Measurements from ENCODE around the gene KIF18B. TPM values are rescaled to one million over a fixed set of nuclear protein-coding genes. Genes with fewer than 3 reads are reported as not detected.
A peak's percentile ranks its signal among the peaks of the same experiment; 100 is the strongest.

The KIF18B gene
- total RNA-seq, 1 donor: 0.72 TPM

DNA sequence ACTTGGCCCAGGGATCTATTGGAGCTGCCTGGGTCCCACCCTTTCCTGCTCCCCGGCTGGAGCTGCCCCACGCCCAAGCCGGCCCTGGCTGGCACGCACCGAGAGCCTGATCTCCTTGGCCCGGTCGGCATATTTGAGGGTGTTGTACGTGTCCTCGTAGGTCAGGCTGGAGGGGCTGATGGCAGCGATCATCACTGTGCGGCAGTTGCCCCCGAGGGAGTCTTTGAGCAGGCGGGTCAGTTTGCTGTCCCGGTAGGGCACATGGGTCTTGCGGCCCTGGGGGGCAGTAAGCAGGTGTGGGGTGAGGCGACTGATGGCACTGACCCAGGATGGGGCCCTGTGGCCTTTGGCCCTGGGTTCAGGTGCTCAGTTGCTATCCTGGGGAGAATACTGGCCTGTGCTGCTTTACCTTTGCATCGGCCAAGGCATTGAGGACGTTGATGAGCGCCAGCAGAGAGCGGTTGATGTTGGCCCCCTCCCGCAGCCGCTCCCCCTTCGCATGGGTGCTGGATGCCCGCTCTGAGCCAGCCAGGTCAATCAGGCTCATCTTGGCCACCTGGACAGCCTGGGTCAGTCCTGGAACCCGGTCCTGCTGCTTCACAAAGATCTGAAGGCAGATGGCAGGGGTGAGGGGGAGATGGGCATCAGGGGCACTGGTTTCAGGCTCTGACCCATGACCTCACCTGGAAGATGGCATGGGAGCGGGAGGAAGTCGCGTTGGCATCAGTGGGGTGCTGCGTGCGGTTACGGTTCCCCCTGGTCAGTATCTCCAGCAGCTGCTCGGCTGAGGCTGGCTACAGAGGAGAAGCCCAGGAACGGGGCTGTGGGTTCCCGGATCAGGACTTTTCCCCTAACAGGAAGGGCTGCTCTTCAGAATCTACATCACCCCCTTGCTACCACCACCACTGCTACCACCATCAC is 13.5 kb downstream of the KIF18B start:
- TF ChIP-seq, protein P1, sequence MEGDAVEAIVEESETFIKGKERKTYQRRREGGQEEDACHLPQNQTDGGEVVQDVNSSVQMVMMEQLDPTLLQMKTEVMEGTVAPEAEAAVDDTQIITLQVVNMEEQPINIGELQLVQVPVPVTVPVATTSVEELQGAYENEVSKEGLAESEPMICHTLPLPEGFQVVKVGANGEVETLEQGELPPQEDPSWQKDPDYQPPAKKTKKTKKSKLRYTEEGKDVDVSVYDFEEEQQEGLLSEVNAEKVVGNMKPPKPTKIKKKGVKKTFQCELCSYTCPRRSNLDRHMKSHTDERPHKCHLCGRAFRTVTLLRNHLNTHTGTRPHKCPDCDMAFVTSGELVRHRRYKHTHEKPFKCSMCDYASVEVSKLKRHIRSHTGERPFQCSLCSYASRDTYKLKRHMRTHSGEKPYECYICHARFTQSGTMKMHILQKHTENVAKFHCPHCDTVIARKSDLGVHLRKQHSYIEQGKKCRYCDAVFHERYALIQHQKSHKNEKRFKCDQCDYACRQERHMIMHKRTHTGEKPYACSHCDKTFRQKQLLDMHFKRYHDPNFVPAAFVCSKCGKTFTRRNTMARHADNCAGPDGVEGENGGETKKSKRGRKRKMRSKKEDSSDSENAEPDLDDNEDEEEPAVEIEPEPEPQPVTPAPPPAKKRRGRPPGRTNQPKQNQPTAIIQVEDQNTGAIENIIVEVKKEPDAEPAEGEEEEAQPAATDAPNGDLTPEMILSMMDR (IDR thresholded peaks at IDR 0.05; ENCODE audit: extremely low read depth, low read depth, low read length): no peak
- H3K27me3 ChIP-seq (ENCODE audit: insufficient read depth, low read length): no peaks in the 10 kb centered on the region
- DNase-seq (ENCODE audit: insufficient read length, low spot score, missing footprints): peak; percentile 67
- H2AFZ ChIP-seq (ENCODE audit: low read length): no peak overlapping the region
- H3K4me2 ChIP-seq (ENCODE audit: insufficient read depth, low read length): no peak overlapping the region
- no peaks in the 10 kb centered on the region for H3K9me3 ChIP-seq (ENCODE audit: low read depth, low read length)
- no peak overlapping the region for H3K27ac ChIP-seq (ENCODE audit: low read depth, low read length)
- peaks cover 38% of the 10 kb centered on the region for H3K36me3 ChIP-seq (ENCODE audit: insufficient read depth, low read length)
- no peaks in the 10 kb centered on the region for H4K20me1 ChIP-seq (ENCODE audit: insufficient read depth, low read length)
- no peak overlapping the region for H3K4me3 ChIP-seq (ENCODE audit: insufficient read depth, low read length)
- H3K4me1 ChIP-seq (ENCODE audit: insufficient read depth, low read length): no peaks in the 10 kb centered on the region
- H3K79me2 ChIP-seq (ENCODE audit: insufficient read depth, low read length): peaks cover 33% of the 10 kb centered on the region

DNA sequence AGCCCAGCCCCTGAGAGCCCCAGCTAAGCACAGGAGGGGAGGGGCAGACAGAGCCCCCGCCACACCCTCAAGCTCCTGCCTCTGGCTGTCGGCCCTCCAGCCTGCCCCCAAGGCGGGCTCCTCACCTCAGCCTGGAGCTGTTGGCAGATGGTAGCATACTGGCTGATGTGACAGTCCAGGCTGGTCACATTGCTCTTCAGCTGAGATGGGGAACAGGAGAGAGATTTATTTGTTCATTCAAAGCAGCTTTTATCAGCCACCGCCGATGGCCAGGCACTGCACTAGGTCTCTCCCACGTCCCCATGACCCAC is 14.8 kb downstream of the KIF18B start:
- no peak overlapping the region for H2AFZ ChIP-seq (ENCODE audit: low read length)
- H3K36me3 ChIP-seq (ENCODE audit: insufficient read depth, low read length): peaks cover 45% of the 10 kb centered on the region
- H3K4me2 ChIP-seq (ENCODE audit: insufficient read depth, low read length): no peak overlapping the region
- H3K79me2 ChIP-seq (ENCODE audit: insufficient read depth, low read length): peaks cover 20% of the 10 kb centered on the region
- no peak overlapping the region for H3K27ac ChIP-seq (ENCODE audit: low read depth, low read length)
- no peak overlapping the region for H3K4me3 ChIP-seq (ENCODE audit: insufficient read depth, low read length)
- no peaks in the 10 kb centered on the region for H4K20me1 ChIP-seq (ENCODE audit: insufficient read depth, low read length)
- H3K4me1 ChIP-seq (ENCODE audit: insufficient read depth, low read length): no peaks in the 10 kb centered on the region
- no peaks in the 10 kb centered on the region for H3K9me3 ChIP-seq (ENCODE audit: low read depth, low read length)
- no peaks in the 10 kb centered on the region for H3K27me3 ChIP-seq (ENCODE audit: insufficient read depth, low read length)
- no peak for DNase-seq (ENCODE audit: insufficient read length, low spot score, missing footprints)
- TF ChIP-seq, protein P1 (IDR thresholded peaks at IDR 0.05; ENCODE audit: extremely low read depth, low read depth, low read length): no peak

DNA sequence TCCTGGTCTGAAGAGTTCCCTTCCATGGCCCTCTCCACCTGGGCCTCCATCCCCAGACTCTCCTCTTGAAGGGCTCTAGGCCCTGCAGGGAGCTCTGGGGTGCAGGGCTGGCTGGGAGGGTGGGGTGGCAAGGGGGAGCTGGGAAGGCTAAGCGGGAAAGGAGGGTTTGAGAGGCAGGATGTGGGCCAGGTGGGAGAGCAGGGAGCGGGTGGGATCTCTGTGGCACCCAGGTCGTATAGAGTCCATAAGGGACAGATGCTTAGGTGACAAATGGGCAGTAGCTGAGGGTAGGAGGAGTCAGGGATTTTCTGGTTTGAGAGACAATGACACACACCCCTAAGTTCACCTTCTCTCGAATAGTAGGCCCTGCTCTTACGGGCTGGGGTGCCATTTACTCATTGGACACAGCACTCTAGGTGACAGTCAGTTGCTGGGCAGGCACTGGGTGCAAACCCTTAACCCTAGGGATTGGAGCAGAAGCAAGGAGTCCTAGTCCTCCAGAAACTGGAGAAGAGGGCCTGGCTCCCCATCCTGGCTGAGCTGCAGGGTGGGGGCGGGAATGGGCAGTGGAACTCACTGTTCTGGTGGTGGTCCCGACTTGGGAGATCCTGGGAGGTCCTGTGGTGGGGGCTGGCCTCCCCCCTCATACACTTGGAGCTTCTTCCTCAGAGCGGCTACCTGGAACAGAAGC is 15.3 kb downstream of the KIF18B start:
- H3K27ac ChIP-seq (ENCODE audit: low read depth, low read length): no peak overlapping the region
- DNase-seq (ENCODE audit: insufficient read length, low spot score, missing footprints): peak; percentile 62
- H3K4me3 ChIP-seq (ENCODE audit: insufficient read depth, low read length): no peak overlapping the region
- no peak overlapping the region for H3K4me2 ChIP-seq (ENCODE audit: insufficient read depth, low read length)
- H3K27me3 ChIP-seq (ENCODE audit: insufficient read depth, low read length): no peaks in the 10 kb centered on the region
- no peaks in the 10 kb centered on the region for H4K20me1 ChIP-seq (ENCODE audit: insufficient read depth, low read length)
- H3K79me2 ChIP-seq (ENCODE audit: insufficient read depth, low read length): peaks cover 16% of the 10 kb centered on the region
- TF ChIP-seq, protein P1 (IDR thresholded peaks at IDR 0.05; ENCODE audit: extremely low read depth, low read depth, low read length): no peak
- no peaks in the 10 kb centered on the region for H3K4me1 ChIP-seq (ENCODE audit: insufficient read depth, low read length)
- H3K9me3 ChIP-seq (ENCODE audit: low read depth, low read length): no peaks in the 10 kb centered on the region
- H2AFZ ChIP-seq (ENCODE audit: low read length): no peak overlapping the region
- peaks cover 49% of the 10 kb centered on the region for H3K36me3 ChIP-seq (ENCODE audit: insufficient read depth, low read length)

DNA sequence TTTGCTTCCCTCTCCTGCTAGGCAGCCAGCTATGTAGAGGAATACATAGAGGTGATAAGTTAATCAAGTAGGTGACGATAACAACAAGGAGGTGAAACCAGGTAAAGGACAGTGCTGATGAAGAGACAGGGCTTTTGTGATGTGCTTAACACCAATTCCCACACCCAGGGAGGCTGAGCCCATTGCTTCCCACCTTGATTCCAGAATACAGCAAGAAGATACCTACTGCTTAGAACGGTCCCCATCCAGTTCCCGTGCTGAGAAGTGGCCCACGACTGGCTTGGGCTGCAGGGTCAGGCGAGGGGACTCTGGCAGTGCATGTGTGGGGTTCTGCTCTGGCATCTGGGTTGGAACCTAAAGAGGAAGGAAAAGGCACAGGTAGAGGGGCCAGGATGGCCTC is 16.2 kb downstream of the KIF18B start:
- H2AFZ ChIP-seq (ENCODE audit: low read length): no peak overlapping the region
- no peaks in the 10 kb centered on the region for H3K4me1 ChIP-seq (ENCODE audit: insufficient read depth, low read length)
- H3K27ac ChIP-seq (ENCODE audit: low read depth, low read length): no peak overlapping the region
- no peak overlapping the region for H3K4me3 ChIP-seq (ENCODE audit: insufficient read depth, low read length)
- H4K20me1 ChIP-seq (ENCODE audit: insufficient read depth, low read length): no peaks in the 10 kb centered on the region
- no peaks in the 10 kb centered on the region for H3K27me3 ChIP-seq (ENCODE audit: insufficient read depth, low read length)
- no peaks in the 10 kb centered on the region for H3K9me3 ChIP-seq (ENCODE audit: low read depth, low read length)
- H3K79me2 ChIP-seq (ENCODE audit: insufficient read depth, low read length): peaks cover 10% of the 10 kb centered on the region
- TF ChIP-seq, protein P1 (IDR thresholded peaks at IDR 0.05; ENCODE audit: extremely low read depth, low read depth, low read length): no peak
- DNase-seq (ENCODE audit: insufficient read length, low spot score, missing footprints): peak; percentile 75
- H3K4me2 ChIP-seq (ENCODE audit: insufficient read depth, low read length): no peak overlapping the region
- H3K36me3 ChIP-seq (ENCODE audit: insufficient read depth, low read length): peaks cover 57% of the 10 kb centered on the region

Data from osteoblast (primary cell).